CD1c-positive myeloid dendritic cell (primary cell): ENCODE measurements around the gene HIPK2.
"Not testable (repeated sequence)": the region's sequence is repeated elsewhere in the genome, so short reads cannot be mapped to it uniquely, and the experiment has no call there.

Source experiments
- DNase-seq: peaks from one replicate; pipeline ENCODE4 v3.0.0-alpha.2; 2016; ENCODE audit errors: extremely low spot score

Gene HIPK2

DNA sequence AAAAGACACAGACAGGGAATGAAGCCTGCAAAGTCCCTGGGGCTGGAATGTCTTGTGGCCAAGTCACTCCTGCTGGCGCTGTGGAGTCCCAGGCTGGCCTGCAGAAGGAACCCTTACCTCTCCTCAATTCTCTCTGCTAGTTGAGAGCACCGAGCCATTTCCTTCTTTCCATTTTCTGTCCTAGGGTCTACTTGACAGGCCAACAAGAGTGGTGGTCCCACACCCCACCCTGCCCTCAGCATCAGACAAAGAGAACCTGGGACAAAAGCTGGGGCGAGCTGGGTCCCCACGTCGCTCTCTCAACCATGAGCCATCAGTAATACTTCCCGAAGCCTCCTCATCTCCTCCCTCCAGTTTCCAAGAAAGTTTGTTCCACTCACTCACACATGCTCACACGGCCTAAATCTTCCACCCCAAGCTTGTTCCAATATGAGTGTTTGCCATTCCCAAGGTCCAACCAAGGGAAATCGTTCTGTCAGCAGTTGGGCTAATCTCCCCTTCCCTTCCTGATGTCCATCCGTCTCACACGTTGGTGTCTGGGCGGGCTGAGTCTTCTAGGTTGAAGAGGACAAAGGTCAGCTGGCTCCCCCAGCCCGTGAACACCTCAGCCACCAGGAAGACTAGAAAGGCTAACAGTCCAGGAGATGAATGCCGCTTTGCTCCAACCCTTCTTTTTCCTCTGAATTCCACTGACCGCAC is 210.0 kb downstream of the HIPK2 start:
- DNase-seq: no peak

DNA sequence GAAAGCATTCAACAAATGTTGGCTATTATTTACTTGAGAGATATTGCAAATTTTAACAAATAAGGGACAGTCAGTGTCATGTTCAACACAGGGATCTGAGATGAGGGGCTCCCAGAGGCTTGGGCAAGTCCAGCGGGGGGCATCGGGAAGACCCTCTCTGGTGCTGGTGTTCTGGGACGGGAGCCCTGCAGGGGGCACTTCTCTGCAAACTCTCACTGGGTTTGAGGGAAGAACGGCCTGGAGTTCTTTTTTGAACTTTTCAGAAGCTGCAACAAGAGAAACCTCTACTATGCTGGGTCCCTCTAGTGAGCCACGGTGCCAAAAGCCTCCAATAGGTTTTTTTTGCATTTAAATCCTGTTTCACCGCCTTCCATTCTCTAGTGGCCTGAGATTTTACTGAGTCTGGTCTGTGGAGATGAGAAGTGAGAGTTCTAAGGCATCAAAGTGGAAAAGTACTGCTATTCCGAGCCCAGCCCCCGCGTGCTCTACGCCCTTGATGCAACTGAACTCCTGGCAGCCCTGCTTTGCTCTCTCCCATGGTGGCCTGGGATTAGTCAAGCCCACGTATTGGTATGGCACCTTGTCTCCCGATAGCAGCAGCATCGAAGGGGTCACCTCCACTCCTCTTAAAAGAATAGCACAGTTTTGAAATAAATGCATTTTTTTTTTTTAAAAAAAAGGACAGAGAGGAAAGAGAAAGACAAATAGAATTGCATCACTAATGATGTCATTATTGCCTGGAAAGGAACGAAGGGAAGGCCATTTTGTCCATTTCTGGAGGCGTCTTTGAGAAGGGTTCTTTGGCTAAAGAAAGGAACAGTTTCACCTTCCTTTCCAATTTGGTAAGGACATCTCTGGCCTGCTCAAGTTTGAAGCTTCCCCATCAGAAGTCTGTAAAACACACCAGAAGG is 210.8 kb downstream of the HIPK2 start:
- no peak for DNase-seq

DNA sequence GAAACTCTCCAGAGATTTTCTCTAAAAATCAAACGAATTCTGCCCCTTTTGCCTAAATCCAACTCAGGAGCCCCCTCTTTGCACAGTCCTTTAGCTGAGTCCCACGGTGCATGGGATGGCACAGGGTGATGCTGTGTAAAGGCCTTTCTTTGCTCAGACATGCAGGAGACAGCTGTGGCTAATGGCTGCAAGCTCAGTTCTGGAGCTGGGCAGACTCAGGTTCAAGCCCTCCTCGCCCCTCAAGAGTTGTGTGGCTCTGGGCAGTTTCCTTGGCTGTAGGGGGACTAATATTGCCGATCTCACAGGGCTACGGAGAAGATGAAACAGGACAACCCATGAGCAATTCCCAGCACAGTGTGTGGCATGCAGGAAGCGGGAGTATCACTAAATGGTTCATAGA is 211.7 kb downstream of the HIPK2 start:
- no peak for DNase-seq

DNA sequence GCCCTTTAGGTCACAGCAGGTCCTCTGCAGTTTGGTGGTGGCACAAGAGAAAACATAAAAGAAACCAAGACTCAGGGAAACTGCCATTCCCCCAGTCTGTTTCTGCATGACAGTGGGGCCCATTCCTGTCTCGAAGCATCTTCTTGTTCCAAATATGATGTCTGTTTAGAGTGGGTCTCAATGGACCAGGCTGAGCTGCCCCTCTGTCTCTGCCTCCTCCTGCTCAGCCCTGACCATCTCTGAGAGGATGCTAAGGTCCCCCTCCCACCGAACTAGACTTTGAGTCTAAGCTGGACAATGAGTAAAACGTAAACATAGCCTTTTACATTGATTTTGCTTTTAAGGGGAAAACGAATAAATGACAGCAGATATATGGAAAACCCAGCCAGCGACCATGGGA is 213.9 kb downstream of the HIPK2 start:
- no peak for DNase-seq

DNA sequence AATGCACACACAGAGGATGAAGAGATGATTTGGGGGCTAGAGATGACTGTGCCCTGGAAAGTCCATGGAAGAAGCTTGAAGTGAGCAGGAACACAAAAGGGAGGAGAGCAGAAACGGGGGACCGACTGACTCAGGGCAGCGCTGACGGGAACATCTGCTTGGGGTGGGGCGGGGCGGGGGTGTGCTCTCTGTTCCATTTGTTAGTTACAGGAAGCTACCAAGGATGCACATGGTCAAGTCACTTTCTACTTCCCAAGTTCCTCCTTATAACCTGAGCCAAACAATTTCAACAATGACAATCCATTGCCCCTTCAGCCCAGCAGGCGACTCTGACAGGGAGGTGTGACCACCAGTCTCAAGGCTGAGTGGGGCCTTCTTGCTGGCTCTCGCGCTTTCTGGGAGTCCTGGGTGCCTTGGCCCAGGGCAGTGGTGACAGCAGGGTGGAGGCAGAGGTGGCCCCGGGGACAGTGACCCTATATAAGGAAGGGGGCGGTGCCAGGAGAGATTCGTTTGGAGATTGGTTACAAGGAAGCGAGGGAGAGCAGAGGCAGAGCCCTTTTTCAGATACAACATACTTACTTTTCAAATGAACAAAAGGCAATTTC is 214.7 kb downstream of the HIPK2 start:
- DNase-seq: peak; percentile 49

DNA sequence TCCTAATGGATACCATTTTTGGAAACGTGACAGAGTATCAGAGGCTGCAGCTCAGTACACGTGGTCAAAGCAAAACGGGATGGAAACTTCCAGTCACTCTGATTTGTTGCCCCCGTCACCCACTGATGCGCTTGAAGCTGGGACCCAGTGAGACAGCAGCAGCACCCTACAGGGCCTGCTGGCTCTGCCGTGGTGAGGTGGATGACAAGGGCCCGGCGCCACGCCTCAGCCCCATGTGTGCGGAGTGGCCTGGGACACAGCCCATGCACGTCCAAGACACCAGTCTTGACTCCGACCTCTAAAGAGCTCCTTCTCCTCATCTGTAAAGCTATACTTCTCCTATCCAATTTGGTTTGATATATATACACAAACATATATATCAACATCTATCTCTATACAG is 215.3 kb downstream of the HIPK2 start:
- DNase-seq: no peak

DNA sequence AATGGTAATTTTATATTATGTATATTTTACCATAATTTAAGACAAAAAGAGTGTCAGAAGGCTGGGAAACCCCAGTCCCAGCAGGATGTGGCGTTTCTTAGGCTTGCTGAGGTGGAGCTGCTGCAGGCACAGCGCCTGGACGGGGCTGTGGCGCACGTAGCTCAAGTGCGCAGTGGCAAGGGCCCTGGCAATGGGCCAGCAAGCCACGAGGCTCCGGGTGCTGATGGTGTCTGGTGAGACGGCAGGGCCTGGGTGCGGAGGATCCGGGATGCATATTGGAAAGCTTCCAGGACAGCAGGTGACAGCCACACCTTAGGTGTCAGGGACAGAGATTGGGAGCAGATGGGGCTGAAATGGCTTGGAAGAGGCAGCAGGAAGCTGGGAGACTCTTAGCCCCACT is 217.1 kb downstream of the HIPK2 start:
- DNase-seq: no peak

DNA sequence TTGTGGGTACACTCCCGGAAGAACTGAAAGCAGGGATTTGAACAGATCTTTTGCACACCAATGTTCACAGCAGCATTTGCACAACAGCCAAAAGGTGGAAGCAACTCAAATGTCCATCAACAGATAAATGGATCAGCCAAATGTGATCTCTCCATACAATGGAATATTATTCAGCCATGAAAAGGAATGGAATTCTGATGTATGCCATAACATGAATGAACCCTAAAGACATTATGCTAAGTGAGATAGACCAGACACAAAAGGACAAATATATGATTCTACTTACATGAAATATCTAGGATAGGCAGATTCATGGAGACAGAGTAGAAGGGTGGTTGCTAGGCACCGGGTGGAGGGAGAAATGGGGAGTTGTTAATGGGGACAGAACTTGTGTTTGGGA is 217.6 kb downstream of the HIPK2 start:
- no peak for DNase-seq

DNA sequence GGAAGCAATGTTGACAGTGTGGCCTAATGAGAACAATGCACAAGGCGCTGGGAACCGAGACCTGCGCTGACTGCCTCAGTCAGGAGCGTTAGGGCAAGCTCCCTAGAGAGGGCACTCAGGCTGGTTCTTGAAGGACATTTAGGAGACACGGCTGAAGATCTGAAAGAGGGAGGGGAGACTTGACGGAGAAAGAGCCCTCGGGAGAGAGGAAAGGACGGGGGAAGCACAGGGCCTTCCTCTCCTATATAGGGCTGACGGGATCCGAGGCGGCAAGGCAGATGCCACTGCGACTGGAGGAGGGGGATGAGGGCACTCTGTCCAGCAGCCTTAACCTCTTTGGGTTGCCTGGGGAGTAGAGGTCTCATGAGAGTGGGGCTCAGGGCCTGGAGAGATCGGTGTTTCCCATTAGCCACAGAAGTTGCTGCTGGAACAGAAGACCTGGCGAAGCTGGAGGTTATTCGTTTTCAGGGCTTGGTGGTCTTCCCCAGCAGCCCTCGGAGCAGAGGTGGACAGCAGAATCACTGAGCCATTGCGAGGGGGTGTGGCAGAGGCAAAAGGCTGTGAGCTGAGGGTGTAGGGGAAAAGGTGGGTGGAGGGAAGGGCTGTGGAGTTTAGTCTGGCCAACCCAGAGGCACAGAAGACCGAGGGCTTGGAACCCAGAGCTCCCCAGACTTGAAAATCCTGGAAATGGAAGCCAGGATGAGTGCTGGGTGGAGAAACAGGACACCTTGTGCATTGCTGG is 218.3 kb downstream of the HIPK2 start:
- no peak for DNase-seq

DNA sequence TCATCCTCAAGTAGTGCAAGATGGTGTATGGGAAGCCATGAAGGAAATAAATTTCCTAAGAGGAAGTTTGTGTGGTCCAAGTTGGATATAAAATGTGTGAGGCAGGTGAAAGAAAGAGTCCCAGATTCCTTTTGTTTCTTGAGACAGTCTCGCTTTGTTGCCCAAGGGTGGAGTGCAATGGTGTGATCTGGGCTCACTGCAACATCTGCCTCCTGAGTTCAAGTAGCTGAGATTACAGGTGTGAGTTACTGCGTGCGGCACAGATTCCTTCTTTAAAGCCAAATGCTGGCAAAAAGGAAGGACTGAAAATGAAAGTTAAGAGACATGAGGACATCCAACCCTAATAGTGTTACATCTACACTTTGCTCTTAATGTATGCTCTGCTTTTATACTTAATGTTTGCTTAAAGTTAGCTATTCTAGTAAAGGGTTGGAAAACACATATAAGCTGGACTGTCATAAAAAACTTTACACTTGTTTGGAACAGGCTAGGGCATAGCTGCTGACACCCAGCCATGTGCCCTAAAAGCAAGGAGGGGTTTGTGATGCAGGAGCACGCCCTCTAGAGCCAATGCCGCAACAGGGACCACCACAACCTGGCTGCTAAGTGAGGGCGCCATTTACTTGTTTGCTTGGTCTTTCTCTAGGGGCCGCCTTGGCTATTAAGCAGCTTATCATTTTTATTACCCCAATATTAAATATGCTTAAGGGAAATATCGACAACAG is 219.8 kb downstream of the HIPK2 start:
- no peak for DNase-seq

DNA sequence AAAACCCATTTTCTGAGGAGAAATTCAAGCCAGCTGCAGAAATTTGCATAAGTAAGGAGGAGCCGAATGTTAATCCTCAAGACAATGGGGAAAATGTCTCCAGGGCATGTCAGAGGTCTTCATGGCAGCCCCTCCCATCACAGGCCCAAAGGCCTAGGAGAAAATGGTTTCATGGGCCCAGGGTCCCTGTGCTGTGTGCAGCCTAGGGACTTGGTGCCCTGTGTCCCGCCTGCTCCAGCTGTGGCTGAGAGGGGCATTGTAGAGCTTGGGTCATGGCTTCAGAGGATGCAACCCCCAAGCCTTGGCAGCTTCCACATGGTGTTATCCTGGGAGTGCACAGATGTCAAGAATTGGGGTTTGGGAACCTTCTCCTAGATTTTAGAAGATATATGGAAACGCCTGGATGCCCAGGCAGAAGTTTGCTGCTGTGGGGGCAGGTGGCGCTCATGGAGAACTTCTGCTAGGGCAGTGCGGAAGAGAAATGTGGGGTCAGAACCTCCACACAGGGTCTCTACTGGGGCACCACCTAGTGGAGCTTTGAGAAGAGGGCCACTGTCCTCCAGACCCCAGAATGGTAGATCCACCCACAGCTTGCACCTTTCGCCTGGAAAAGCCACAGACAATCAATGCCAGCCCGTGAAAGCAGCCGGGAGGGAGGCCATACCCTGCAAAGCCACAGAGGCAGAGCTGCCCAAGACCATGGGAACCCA is 223.7 kb downstream of the HIPK2 start:
- not testable (repeated sequence) for DNase-seq

DNA sequence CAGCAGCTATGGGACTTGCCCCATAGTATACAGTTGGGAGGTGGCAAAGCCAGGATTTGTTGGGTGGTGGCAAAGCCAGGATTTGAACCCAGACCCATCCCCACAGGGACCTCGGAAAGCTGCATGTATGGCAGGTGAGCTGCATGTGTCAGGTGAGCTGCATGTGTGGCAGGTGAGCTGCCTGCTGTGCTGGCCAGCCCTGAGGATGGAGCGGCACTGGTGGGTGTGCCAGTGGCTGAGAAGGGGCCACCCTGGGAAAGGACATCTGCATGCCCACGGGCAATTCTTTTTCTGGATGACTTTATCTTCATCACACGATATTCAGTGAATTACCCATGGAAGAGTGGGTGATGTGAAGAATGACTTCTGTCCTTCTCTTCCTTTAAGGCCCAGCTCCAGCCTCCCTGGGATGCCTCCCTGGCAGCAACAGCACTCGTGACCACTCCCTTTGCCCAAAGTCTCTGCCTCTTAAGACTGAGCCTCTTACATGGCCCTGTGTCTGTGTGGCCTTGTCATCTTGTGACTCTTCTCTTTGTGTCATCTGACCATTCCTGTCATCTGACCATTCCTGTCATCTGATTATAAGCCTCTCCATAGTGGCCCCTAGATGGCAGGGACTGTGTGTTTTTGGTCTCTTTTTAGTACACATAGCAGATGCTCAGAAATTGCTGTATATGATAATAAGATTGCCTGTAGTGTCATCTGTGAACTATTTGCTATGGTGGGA is 229.3 kb downstream of the HIPK2 start:
- DNase-seq: no peak

DNA sequence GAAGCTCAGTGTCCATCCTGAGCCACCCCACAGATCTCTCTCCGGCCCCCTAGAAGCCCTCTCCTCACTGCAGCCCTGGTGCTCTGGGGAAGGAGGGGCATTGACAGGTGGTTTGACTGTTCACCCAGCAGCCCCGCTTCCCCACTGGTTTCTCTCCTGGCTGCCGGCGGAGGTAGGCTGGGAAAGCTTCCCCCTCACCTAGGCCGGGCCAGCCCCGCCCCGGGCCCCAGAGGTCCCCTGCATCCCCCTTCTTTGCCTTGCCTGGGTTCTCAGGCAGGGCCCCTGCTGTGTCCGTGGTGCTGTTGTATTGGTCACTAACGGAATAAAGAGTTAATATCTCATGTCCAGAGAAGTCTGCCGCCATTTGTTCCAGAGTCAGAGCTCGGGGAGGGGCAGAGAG is 233.2 kb downstream of the HIPK2 start:
- DNase-seq: no peak

DNA sequence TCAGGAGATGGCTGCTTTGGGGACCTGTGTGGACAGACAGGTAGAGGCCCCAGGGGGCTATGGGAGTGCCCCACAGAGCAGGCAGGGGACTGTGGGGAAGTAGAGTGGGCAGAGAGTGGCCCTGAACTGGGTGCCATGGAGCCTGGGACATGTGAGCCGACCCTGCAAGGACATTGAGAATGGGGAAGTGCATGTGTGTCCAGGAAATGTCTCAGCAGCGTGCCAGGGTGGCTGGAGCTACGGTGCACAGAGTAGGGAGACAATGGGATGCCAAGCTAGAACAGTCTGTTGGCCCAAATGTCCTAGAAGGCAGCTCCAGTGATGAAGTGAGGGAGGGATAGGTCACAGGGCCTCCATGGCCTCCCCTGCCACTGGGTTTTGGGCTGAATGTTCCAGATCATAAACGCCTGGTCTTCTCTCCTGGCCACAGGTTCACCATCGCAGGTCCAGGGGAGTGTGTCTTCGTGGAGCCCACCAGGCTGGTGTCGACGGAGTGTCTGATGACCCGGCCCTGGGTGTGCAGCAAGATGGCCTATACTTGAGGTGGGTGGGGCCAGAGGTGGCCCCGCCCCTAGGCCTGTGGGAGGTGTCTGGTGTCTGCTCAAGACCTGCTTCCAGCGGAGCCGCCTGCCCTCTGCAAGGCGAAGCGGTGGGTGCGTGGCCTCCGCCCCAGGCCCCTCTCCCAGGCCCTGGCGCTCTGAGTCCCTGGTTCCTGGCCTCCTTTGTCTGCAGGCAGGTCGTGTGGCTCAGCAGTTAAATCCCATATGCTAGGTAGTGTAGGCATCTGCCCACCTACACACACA is 233.8 kb downstream of the HIPK2 start:
- peak; percentile 35 for DNase-seq

DNA sequence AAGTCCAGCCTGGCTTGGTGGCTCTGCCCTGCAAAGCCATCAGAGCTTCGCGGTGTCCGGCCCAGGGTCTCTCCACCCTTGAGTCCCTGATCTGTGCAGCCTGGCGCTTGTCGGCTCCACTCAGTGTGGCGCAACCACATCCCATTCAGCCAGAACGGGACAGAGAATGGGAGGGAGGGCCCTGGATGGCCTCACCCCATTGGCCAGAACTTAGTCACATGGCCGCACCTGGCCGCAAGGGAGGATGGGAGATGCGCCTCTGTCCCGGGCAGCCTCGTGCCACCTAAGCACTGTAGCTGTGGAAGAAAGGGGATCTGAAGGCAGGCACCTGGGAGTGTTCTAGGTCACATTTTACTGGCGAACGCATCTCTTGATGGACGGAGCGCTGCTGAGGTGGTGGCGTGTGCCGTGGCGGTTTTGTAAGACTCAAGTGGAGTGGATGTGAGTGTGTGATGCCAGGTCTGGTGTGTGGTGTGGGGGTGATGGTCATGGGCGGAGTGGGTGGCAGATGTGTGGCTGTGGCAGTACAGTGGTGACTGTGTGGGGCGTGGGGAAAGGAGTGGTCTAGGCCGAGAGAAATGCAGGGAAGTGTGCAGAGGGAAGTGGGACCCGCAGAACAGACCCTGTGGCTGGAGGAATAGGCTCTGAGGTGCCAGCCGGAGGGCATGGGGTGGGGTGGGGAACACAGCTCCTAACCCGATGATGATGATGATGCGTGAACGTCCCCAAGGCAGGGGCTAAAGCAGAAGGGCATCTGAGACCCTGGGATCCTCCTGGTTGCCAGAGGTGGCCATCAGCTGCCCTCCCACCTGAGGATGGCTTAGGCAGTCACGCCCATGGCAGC is 235.3 kb downstream of the HIPK2 start:
- DNase-seq: no peak

DNA sequence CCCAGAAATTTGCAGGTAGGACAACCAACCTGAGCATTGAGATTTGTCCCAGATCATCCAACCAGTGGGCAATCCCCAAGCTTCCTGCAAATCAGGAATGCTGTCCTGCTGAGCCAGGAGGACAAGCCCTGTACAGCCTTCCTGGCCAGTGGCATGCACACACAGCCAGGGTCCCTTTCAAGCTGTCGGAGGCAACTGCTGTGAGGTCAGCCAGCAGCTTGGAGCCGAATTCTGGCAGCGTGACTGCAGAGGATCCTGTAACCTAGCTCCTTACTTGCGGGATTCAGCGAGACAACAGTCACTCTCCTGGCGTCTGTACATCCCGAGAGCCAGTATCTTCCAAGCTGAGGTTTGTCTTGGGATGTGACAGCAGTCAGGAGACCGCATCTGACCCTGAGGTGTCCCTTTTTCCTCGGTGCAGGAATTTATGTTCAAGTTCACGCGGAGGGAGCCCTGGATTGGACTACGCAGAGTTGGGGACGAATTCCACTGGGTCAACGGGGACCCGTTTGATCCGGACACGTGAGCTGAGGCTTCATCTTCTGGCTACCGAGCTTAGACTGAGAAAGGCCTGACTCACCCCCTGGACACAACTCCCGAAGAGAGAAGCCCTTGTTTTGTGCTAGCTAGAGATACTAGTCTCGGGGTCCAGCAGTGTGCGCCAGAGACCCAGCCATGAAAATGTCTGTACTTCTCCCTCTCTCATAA is 236.0 kb downstream of the HIPK2 start:
- DNase-seq: no peak

DNA sequence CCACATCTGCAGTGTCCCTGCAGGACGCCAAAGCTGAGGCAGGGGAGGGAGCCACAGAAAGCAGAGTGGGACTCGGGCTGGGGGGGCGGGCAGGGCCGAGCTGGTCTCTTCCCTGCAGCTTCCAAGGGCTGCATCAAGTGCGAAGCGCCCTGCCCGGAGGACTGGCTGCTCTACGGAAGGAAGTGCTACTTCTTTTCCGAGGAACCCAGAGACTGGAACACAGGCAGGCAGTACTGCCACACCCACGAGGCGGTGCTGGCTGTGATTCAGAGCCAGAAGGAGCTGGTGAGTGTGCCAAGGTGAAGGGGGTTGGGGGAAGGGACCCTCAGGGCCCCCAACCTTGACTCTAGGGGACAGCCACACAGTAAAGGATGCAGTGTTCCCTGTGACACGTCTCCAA is 237.6 kb downstream of the HIPK2 start:
- no peak for DNase-seq
